ENCODE data around the gene PRPF40A.

The PRPF40A gene

DNA sequence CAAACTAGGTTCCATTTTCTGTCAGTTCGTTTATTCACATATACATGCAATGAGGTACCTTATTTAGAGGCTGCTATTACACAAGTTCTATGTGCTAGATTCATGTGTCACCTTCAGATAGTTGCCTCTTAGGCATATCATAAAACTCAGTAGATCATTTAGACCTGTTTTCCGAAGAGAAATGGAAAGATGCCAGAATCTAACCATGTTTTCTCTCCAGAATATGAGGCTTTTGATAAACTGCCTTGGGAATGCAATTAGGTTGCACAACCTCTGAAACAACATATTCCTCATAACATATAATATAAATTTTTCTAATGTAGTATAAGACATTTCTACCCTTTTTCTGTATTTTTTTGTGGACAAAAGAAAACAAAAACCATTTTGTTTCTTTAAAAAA lies 108.1 kb downstream of the PRPF40A start:
- no peaks in the 10 kb centered on the region for H3K9me3 ChIP-seq
- TF ChIP-seq, protein P1, sequence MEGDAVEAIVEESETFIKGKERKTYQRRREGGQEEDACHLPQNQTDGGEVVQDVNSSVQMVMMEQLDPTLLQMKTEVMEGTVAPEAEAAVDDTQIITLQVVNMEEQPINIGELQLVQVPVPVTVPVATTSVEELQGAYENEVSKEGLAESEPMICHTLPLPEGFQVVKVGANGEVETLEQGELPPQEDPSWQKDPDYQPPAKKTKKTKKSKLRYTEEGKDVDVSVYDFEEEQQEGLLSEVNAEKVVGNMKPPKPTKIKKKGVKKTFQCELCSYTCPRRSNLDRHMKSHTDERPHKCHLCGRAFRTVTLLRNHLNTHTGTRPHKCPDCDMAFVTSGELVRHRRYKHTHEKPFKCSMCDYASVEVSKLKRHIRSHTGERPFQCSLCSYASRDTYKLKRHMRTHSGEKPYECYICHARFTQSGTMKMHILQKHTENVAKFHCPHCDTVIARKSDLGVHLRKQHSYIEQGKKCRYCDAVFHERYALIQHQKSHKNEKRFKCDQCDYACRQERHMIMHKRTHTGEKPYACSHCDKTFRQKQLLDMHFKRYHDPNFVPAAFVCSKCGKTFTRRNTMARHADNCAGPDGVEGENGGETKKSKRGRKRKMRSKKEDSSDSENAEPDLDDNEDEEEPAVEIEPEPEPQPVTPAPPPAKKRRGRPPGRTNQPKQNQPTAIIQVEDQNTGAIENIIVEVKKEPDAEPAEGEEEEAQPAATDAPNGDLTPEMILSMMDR (IDR thresholded peaks at IDR 0.05), result no peak
- H3K4me3 ChIP-seq (ENCODE audit: low read depth in 1 of 2, low read length in 1 of 2), result no peak overlapping the region
- H3K36me3 ChIP-seq, result no peaks in the 10 kb centered on the region
- H3K27me3 ChIP-seq, result no peaks in the 10 kb centered on the region
- peaks cover 33 to 35% of the 10 kb centered on the region in 2 experiments for H3K4me1 ChIP-seq (ENCODE audit: control insufficient read depth in 1 of 2, insufficient read depth in 1 of 2, low read depth in 1 of 2, low read length in 1 of 2)
- no peak overlapping the region for H3K27ac ChIP-seq

- TF ChIP-seq, protein P1 (IDR thresholded peaks at IDR 0.05), result no peak
- no peaks in the 10 kb centered on the region for H3K9me3 ChIP-seq
- H3K4me1 ChIP-seq (ENCODE audit: control insufficient read depth in 1 of 2, insufficient read depth in 1 of 2, low read depth in 1 of 2, low read length in 1 of 2), result peaks cover 21 to 22% of the 10 kb centered on the region in 2 experiments
- no peaks in the 10 kb centered on the region for H3K36me3 ChIP-seq
- no peak overlapping the region for H3K4me3 ChIP-seq (ENCODE audit: low read depth in 1 of 2, low read length in 1 of 2)
- no peaks in the 10 kb centered on the region for H3K27me3 ChIP-seq
- no peak overlapping the region for H3K27ac ChIP-seq
Observed at GRCh38 chr2:152607793-152608300, 109.4 kb downstream of the PRPF40A start.

GRCh38 chr2:152606941-152607340 lies 110.3 kb downstream of the PRPF40A start:
- Histone ChIP-seq H3K4me1 (ENCODE audit: control insufficient read depth in 1 of 2, insufficient read depth in 1 of 2, low read depth in 1 of 2, low read length in 1 of 2) (peaks cover 12 to 13% of the 10 kb centered on the region in 2 experiments), H3K27ac (no peak overlapping the region), H3K4me3 (ENCODE audit: low read depth in 1 of 2, low read length in 1 of 2) (no peak overlapping the region), H3K36me3 (no peaks in the 10 kb centered on the region), H3K27me3 (no peaks in the 10 kb centered on the region), H3K9me3 (no peaks in the 10 kb centered on the region)
- TF ChIP-seq, protein P1 (IDR thresholded peaks at IDR 0.05), result no peak

GRCh38 chr2:152606081-152606480 lies 111.2 kb downstream of the PRPF40A start:
- H3K4me3 ChIP-seq (ENCODE audit: low read depth in 1 of 2, low read length in 1 of 2), result no peak overlapping the region
- H3K4me1 ChIP-seq (ENCODE audit: control insufficient read depth in 1 of 2, insufficient read depth in 1 of 2, low read depth in 1 of 2, low read length in 1 of 2), result peaks cover 3 to 5% of the 10 kb centered on the region in 2 experiments
- no peaks in the 10 kb centered on the region for H3K36me3 ChIP-seq
- TF ChIP-seq, protein P1 (IDR thresholded peaks at IDR 0.05), result no peak
- no peak overlapping the region for H3K27ac ChIP-seq
- H3K9me3 ChIP-seq, result no peaks in the 10 kb centered on the region
- H3K27me3 ChIP-seq, result no peaks in the 10 kb centered on the region

GRCh38 chr2:152603166-152603565 lies 114.1 kb downstream of the PRPF40A start:
- Histone ChIP-seq H3K4me1 (ENCODE audit: control insufficient read depth in 1 of 2, insufficient read depth in 1 of 2, low read depth in 1 of 2, low read length in 1 of 2) (no peaks in the 10 kb centered on the region), H3K4me3 (ENCODE audit: low read depth in 1 of 2, low read length in 1 of 2) (no peak overlapping the region), H3K27ac (no peak overlapping the region), H3K36me3 (no peaks in the 10 kb centered on the region), H3K27me3 (no peaks in the 10 kb centered on the region), H3K9me3 (no peaks in the 10 kb centered on the region)
- TF ChIP-seq, protein P1 (IDR thresholded peaks at IDR 0.05), result no peak

DNA sequence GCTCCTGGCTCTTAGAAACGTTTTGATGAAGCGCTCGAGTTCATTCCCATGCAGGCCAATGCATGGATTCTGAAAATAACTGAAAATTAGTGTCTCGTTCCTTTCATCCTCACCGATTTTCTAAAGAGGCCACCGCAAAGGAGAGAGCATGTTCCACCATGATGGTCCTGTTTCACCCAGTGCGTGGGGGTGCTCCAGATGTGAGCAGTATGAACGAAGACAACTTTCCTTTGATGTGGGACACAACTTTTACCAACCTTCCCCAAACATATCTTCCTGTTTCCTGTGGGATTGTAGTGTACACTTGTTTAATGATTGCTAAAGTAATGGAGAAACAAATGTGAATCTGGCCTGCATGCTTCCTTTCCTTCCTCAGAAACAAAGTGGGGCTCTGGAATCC lies 114.5 kb downstream of the PRPF40A start:
- no peak overlapping the region for H3K27ac ChIP-seq
- no peaks in the 10 kb centered on the region for H3K27me3 ChIP-seq
- H3K9me3 ChIP-seq, result no peaks in the 10 kb centered on the region
- TF ChIP-seq, protein P1 (IDR thresholded peaks at IDR 0.05), result no peak
- H3K36me3 ChIP-seq, result no peaks in the 10 kb centered on the region
- H3K4me1 ChIP-seq (ENCODE audit: control insufficient read depth in 1 of 2, insufficient read depth in 1 of 2, low read depth in 1 of 2, low read length in 1 of 2), result no peaks in the 10 kb centered on the region
- no peak overlapping the region for H3K4me3 ChIP-seq (ENCODE audit: low read depth in 1 of 2, low read length in 1 of 2)

Measured in neutrophil (primary cell).